ENCODE results near the gene PCYOX1L.

The PCYOX1L gene

GRCh38 chr5:149367249-149367971 is 9.6 kb downstream of the PCYOX1L start:
- TF ChIP-seq CTCF (IDR thresholded peaks at IDR 0.05; ENCODE audit: low read depth, low read length) = peak; percentile 86
- no peak for DNase-seq (ENCODE audit: extremely low read depth, low read depth)

GRCh38 chr5:149367972-149368645 is 10.3 kb downstream of the PCYOX1L start:
- TF ChIP-seq CTCF (IDR thresholded peaks at IDR 0.05; ENCODE audit: low read depth, low read length) = no peak

GRCh38 chr5:149370878-149371277 is 13.0 kb downstream of the PCYOX1L start:
- no peak for DNase-seq (ENCODE audit: extremely low read depth, low read depth)
- TF ChIP-seq CTCF (IDR thresholded peaks at IDR 0.05; ENCODE audit: low read depth, low read length) = no peak

More at GRCh38 chr5:149367972-149368645, 10.3 kb downstream of the PCYOX1L start:
- no peak for DNase-seq (ENCODE audit: extremely low read depth, low read depth)

- DNase-seq (ENCODE audit: extremely low read depth, low read depth) = no peak
- peak; percentile 81 for TF ChIP-seq CTCF (IDR thresholded peaks at IDR 0.05; ENCODE audit: low read depth, low read length)
Observed at GRCh38 chr5:149371296-149371962, 13.6 kb downstream of the PCYOX1L start.

- no peak for TF ChIP-seq CTCF (IDR thresholded peaks at IDR 0.05; ENCODE audit: low read depth, low read length)
- no peak for DNase-seq (ENCODE audit: extremely low read depth, low read depth)
Observed at GRCh38 chr5:149372076-149372795, 14.4 kb downstream of the PCYOX1L start.

GRCh38 chr5:149372932-149373331 is 15.1 kb downstream of the PCYOX1L start:
- no peak for DNase-seq (ENCODE audit: extremely low read depth, low read depth)
- no peak for TF ChIP-seq CTCF (IDR thresholded peaks at IDR 0.05; ENCODE audit: low read depth, low read length)

All from AG09319 (cell line).